ENCODE results near the gene MYO1B. TPM values are rescaled to one million over a fixed set of nuclear protein-coding genes. Genes with fewer than 3 reads are reported as not detected.
A peak's percentile ranks its signal among the peaks of the same experiment; 100 is the strongest.

MYO1B gene
- total and polyA plus RNA-seq, 2 experiments from 2014 or later, result 126 to 197 TPM

GRCh38 chr2:191383486-191383885 lies 138.3 kb downstream of the MYO1B start:
- peaks cover 32% of the 10 kb centered on the region for H3K79me2 ChIP-seq (ENCODE audit: insufficient read depth)
- H3F3A ChIP-seq (ENCODE audit: insufficient read depth), result peaks cover 45% of the 10 kb centered on the region
- H2AFZ ChIP-seq, result no peak overlapping the region
- H3K4me3 ChIP-seq, result no peak overlapping the region
- 24% methylated on average over 1 of the region's 1 CpG; no CpG with 5 or more reads in 1 of the 2 experiments for WGBS, 2 experiments (ENCODE audit: low coverage in 1 of 2, low lambda C conversion rate in 2 of 2, missing lambda C conversion rate in 2 of 2)
- no peak overlapping the region for H3K27ac ChIP-seq
- peaks cover 65% of the 10 kb centered on the region for H3K36me3 ChIP-seq (ENCODE audit: low read depth)
- no peaks in the 10 kb centered on the region for H3K27me3 ChIP-seq (replicated peaks; ENCODE audit: insufficient read depth)
- peaks cover 58% of the 10 kb centered on the region for H3K4me1 ChIP-seq (ENCODE audit: insufficient read depth)
- TF ChIP-seq EZH2phosphoT487 (IDR thresholded peaks at IDR 0.05; ENCODE audit: insufficient read depth, low read depth) (no peak), EZH2 (IDR thresholded peaks at IDR 0.05; ENCODE audit: insufficient read depth, poor library complexity, severe bottlenecking) (no peak)
- H3K9me3 ChIP-seq (ENCODE audit: low read depth), result no peaks in the 10 kb centered on the region
- no peak overlapping the region for H3K9ac ChIP-seq
- H3K9me2 ChIP-seq (ENCODE audit: insufficient read depth), result no peaks in the 10 kb centered on the region
- in situ Hi-C loops (cut with MboI), result no loop called here
- H3K4me2 ChIP-seq (ENCODE audit: unreplicated experiment), result no peak overlapping the region
- DNase-seq, result no peak
- no peaks in the 10 kb centered on the region for H4K20me1 ChIP-seq (ENCODE audit: insufficient read depth)

DNA sequence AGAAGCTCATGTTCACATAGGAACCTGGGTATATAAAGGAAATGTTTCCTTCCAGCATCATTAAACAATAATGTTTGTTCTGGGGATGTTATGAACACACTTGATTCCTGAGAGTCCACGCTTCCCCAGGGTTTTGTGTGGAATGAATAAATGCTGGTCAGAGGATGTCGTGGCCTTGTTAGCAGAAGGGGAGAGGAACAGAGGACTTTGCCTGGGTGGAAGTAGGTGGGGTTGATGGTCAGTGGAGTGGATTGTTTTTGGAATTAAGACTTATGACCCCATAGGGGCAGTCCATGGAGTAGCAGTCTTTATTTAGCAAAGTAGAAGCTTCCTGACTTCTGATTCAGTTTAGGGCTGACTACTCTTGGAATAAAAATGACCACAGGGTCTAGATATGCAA lies 139.6 kb downstream of the MYO1B start:
- no peak overlapping the region for H2AFZ ChIP-seq
- no peaks in the 10 kb centered on the region for H3K9me2 ChIP-seq (ENCODE audit: insufficient read depth)
- H3K9ac ChIP-seq, result no peak overlapping the region
- DNase-seq, result no peak
- no peaks in the 10 kb centered on the region for H4K20me1 ChIP-seq (ENCODE audit: insufficient read depth)
- TF ChIP-seq EZH2phosphoT487 (IDR thresholded peaks at IDR 0.05; ENCODE audit: insufficient read depth, low read depth) (no peak), EZH2 (IDR thresholded peaks at IDR 0.05; ENCODE audit: insufficient read depth, poor library complexity, severe bottlenecking) (no peak)
- peaks cover 76% of the 10 kb centered on the region for H3K36me3 ChIP-seq (ENCODE audit: low read depth)
- peak overlapping the region; percentile 64 for H3K27ac ChIP-seq
- H3F3A ChIP-seq (ENCODE audit: insufficient read depth), result peaks cover 45% of the 10 kb centered on the region
- H3K4me3 ChIP-seq, result no peak overlapping the region
- no peaks in the 10 kb centered on the region for H3K9me3 ChIP-seq (ENCODE audit: low read depth)
- in situ Hi-C loops (cut with MboI), result no loop called here
- peaks cover 51% of the 10 kb centered on the region for H3K4me1 ChIP-seq (ENCODE audit: insufficient read depth)
- peaks cover 33% of the 10 kb centered on the region for H3K79me2 ChIP-seq (ENCODE audit: insufficient read depth)
- no peaks in the 10 kb centered on the region for H3K27me3 ChIP-seq (replicated peaks; ENCODE audit: insufficient read depth)
- no peak overlapping the region for H3K4me2 ChIP-seq (ENCODE audit: unreplicated experiment)
- 88 to 95% methylated on average over 2 of the region's 2 CpGs for WGBS, 2 experiments (ENCODE audit: low coverage in 1 of 2, low lambda C conversion rate in 2 of 2, missing lambda C conversion rate in 2 of 2)

DNA sequence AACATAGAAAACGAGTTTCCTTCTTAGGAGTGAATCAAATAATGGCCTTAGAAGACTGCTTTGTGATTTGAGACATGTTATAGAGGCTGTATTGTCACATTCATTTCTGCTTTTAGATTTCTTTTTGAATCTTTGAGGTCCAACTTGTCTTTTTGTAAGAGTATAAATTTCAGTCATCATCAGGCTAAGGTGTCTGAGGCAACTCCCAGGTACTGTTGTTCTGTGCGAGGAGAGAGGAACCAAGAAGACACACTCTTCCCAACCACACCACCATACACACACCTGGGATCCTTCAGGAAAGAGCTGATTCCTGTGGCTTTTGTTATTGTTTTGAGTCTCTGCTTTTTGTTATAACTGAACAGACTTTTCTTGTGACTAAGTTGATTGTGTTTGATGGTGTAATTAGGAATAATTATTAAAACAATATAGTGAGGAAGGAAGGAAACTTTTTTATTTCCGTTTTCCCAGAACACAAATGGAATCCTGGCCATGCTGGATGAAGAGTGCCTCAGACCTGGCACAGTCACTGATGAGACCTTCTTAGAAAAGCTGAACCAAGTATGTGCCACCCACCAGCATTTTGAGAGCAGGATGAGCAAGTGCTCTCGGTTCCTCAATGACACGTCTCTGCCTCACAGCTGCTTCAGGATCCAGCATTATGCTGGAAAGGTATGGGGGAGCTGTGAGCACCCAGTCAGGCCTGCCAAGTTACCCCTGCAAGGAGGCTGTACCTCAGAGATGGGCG lies 140.4 kb downstream of the MYO1B start:
- no peaks in the 10 kb centered on the region for H4K20me1 ChIP-seq (ENCODE audit: insufficient read depth)
- no peaks in the 10 kb centered on the region for H3K27me3 ChIP-seq (replicated peaks; ENCODE audit: insufficient read depth)
- peaks cover 45% of the 10 kb centered on the region for H3F3A ChIP-seq (ENCODE audit: insufficient read depth)
- H3K4me3 ChIP-seq, result no peak overlapping the region
- TF ChIP-seq EZH2 (IDR thresholded peaks at IDR 0.05; ENCODE audit: insufficient read depth, poor library complexity, severe bottlenecking) (no peak), EZH2phosphoT487 (IDR thresholded peaks at IDR 0.05; ENCODE audit: insufficient read depth, low read depth) (no peak)
- in situ Hi-C loops (cut with MboI), result no loop called here
- no peaks in the 10 kb centered on the region for H3K9me2 ChIP-seq (ENCODE audit: insufficient read depth)
- H3K79me2 ChIP-seq (ENCODE audit: insufficient read depth), result peaks cover 26% of the 10 kb centered on the region
- no peak overlapping the region for H2AFZ ChIP-seq
- H3K9ac ChIP-seq, result no peak overlapping the region
- no peaks in the 10 kb centered on the region for H3K9me3 ChIP-seq (ENCODE audit: low read depth)
- H3K36me3 ChIP-seq (ENCODE audit: low read depth), result peaks cover 80% of the 10 kb centered on the region
- H3K27ac ChIP-seq, result peak overlapping the region; percentile 64
- peak; percentile 81 for DNase-seq
- peaks cover 50% of the 10 kb centered on the region for H3K4me1 ChIP-seq (ENCODE audit: insufficient read depth)
- 48 to 54% methylated on average over 6 of the region's 6 CpGs for WGBS, 2 experiments (ENCODE audit: low coverage in 1 of 2, low lambda C conversion rate in 2 of 2, missing lambda C conversion rate in 2 of 2)
- H3K4me2 ChIP-seq (ENCODE audit: unreplicated experiment), result peak overlapping the region; percentile 54

DNA sequence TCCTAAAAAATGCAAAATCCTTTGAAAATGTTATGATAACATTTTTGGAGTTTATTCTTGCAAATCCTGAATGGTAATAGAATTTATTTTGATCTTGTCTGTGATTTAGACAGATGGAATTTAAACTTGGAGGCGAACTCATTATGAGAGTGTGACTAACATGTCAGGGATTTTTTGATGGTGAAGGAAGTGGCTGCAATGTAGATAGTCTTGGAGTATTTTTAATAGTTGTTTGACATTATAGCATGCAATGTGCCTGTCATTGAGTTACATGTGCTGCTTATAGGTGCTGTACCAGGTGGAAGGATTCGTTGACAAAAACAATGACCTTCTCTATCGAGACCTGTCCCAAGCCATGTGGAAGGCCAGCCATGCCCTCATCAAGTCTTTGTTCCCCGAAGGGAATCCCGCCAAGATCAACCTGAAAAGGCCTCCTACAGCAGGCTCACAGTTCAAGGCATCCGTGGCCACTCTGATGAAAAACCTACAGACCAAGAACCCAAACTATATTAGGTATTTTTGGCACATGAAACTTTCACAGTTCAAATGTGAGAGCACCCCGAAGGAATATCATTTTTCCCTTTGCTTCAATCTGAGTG lies 141.8 kb downstream of the MYO1B start:
- Histone ChIP-seq H2AFZ (no peak overlapping the region), H3K27me3 (replicated peaks; ENCODE audit: insufficient read depth) (no peaks in the 10 kb centered on the region), H4K20me1 (ENCODE audit: insufficient read depth) (no peaks in the 10 kb centered on the region), H3K27ac (peak overlapping the region; percentile 64), H3K4me2 (ENCODE audit: unreplicated experiment) (peak overlapping the region; percentile 54), H3K9ac (no peak overlapping the region), H3K4me3 (peak overlapping the region; percentile 29), H3K9me3 (ENCODE audit: low read depth) (no peaks in the 10 kb centered on the region), H3K36me3 (ENCODE audit: low read depth) (peaks cover 81% of the 10 kb centered on the region), H3K9me2 (ENCODE audit: insufficient read depth) (no peaks in the 10 kb centered on the region), H3K4me1 (ENCODE audit: insufficient read depth) (peaks cover 49% of the 10 kb centered on the region), H3K79me2 (ENCODE audit: insufficient read depth) (peaks cover 15% of the 10 kb centered on the region; the same call in 1 of the 2 replicates), H3F3A (ENCODE audit: insufficient read depth) (peaks cover 45% of the 10 kb centered on the region)
- 67 to 68% methylated on average over 7 of the region's 7 CpGs for WGBS, 2 experiments (ENCODE audit: low coverage in 1 of 2, low lambda C conversion rate in 2 of 2, missing lambda C conversion rate in 2 of 2)
- DNase-seq, result peak; percentile 87
- TF ChIP-seq EZH2 (IDR thresholded peaks at IDR 0.05; ENCODE audit: insufficient read depth, poor library complexity, severe bottlenecking) (no peak), EZH2phosphoT487 (IDR thresholded peaks at IDR 0.05; ENCODE audit: insufficient read depth, low read depth) (no peak)
- in situ Hi-C loops (cut with MboI), result no loop called here

Measured in GM23248 (cell line).